Neuronal stem cell (in vitro differentiated cells): ENCODE results near the gene SLC39A6.

Experiments used
- DNase-seq: peaks from one replicate; pipeline ENCODE4 v3.0.0-alpha.2; 2013; ENCODE audit warnings: low spot score
- H2AFZ ChIP-seq: one replicate; pipeline ENCODE4 v1.6.1; 2013; ENCODE audit warnings: mild to moderate bottlenecking, low read length, inconsistent platforms
- H2AK5ac ChIP-seq: 2 replicates; pipeline ENCODE4 v1.6.1; 2013; ENCODE audit warnings: low read depth, mild to moderate bottlenecking, inconsistent platforms, low read length, moderate library complexity, mixed read lengths
- H2BK120ac ChIP-seq: 2 replicates; pipeline ENCODE4 v1.6.1; 2013; ENCODE audit warnings: low read depth, mild to moderate bottlenecking, inconsistent platforms, low read length, moderate library complexity, mixed read lengths
- H2BK12ac ChIP-seq: one replicate; pipeline ENCODE4 v1.6.1; 2013; ENCODE audit warnings: low read length, inconsistent platforms
- H2BK15ac ChIP-seq: 2 replicates; pipeline ENCODE4 v1.6.1; 2013; ENCODE audit warnings: mild to moderate bottlenecking, low read length, inconsistent platforms, mixed read lengths
- H2BK5ac ChIP-seq: one replicate; pipeline ENCODE4 v1.6.1; 2013; ENCODE audit warnings: inconsistent platforms, mild to moderate bottlenecking, low read length, moderate library complexity
- H3K14ac ChIP-seq: one replicate; pipeline ENCODE4 v1.6.1; 2013; ENCODE audit warnings: low read length, inconsistent platforms
- H3K18ac ChIP-seq: 2 replicates; pipeline ENCODE4 v1.6.1; 2013; ENCODE audit warnings: low read length, inconsistent platforms
- H3K23ac ChIP-seq: 2 replicates; pipeline ENCODE4 v1.6.1; 2013; ENCODE audit warnings: low read depth, mild to moderate bottlenecking, mixed read lengths, low read length, inconsistent platforms; ENCODE audit not compliant: poor library complexity
- H3K27ac ChIP-seq: replicated peaks from 3 replicates; pipeline ENCODE4 v1.5.1; 2013; ENCODE audit warnings: low read length, inconsistent platforms
- H3K27me3 ChIP-seq, 3 experiments: 2 replicates each; pipeline ENCODE4 v1.6.1; 2013; ENCODE audit warnings: low read length in 3 of 3, mild to moderate bottlenecking in 2 of 3, inconsistent platforms in 1 of 3, low read depth in 1 of 3, mixed read lengths in 1 of 3, moderate library complexity in 1 of 3; ENCODE audit not compliant: control insufficient read depth in 3 of 3, insufficient read depth in 3 of 3
- H3K36me3 ChIP-seq, 2 donors: replicated peaks in 1 of 2; 2 replicates each; pipeline ENCODE4 v1.6.1; 2013; ENCODE audit warnings: low read length in 2 of 2; ENCODE audit not compliant: control insufficient read depth in 2 of 2, insufficient read depth in 2 of 2
- H3K4ac ChIP-seq: 2 replicates; pipeline ENCODE4 v1.6.1; 2013; ENCODE audit warnings: inconsistent platforms, mild to moderate bottlenecking, low read length, moderate library complexity
- H3K4me1 ChIP-seq, 2 donors: 1 replicate in 1 of 2; 2 replicates in 1 of 2; pipeline ENCODE4 v1.6.1; 2013; ENCODE audit warnings: low read length in 2 of 2, low read depth in 1 of 2; ENCODE audit not compliant: control insufficient read depth in 2 of 2, insufficient read depth in 1 of 2
- H3K4me2 ChIP-seq: one replicate; pipeline ENCODE4 v1.6.1; 2013; ENCODE audit warnings: mild to moderate bottlenecking, low read length, inconsistent platforms; ENCODE audit not compliant: insufficient read depth, poor library complexity, severe bottlenecking
- H3K4me3 ChIP-seq, 2 donors: 2 replicates each; pipeline ENCODE4 v1.5.1; 2013; ENCODE audit warnings: low read length in 2 of 2, mild to moderate bottlenecking in 2 of 2, inconsistent platforms in 1 of 2, moderate library complexity in 1 of 2
- H3K79me1 ChIP-seq: one replicate; pipeline ENCODE4 v1.6.1; 2013; ENCODE audit warnings: low read depth, mild to moderate bottlenecking, inconsistent platforms, low read length, moderate library complexity
- H3K9ac ChIP-seq: one replicate; pipeline ENCODE4 v1.6.1; 2013; ENCODE audit warnings: mild to moderate bottlenecking, low read depth, low read length, inconsistent platforms; ENCODE audit not compliant: poor library complexity
- H3K9me3 ChIP-seq, 2 donors: replicated peaks in 1 of 2; 2 replicates each; pipeline versions ENCODE3 to v1.6.1; 2013; ENCODE audit warnings: low read length in 2 of 2, mild to moderate bottlenecking in 2 of 2, inconsistent platforms in 1 of 2, low read depth in 1 of 2, mixed read lengths in 1 of 2, moderate library complexity in 1 of 2; ENCODE audit not compliant: control insufficient read depth in 2 of 2, insufficient read depth in 1 of 2
- H4K8ac ChIP-seq: one replicate; pipeline ENCODE4 v1.6.1; 2013; ENCODE audit warnings: low read depth, mild to moderate bottlenecking, inconsistent platforms, low read length, moderate library complexity
- H4K91ac ChIP-seq: one replicate; pipeline ENCODE4 v1.6.1; 2013; ENCODE audit warnings: low read length, low read depth, mild to moderate bottlenecking, inconsistent platforms; ENCODE audit not compliant: poor library complexity
- WGBS, 2 donors: extraction: QIAGEN DNeasy Blood & Tissue Kit; methylation state at CpG; one replicate each; pipeline ENCODE4 v1.1.7; 2013; ENCODE audit warnings: missing lambda C conversion rate in 2 of 2, mixed read lengths in 1 of 2; ENCODE audit not compliant: insufficient read length in 2 of 2, insufficient replicate concordance in 1 of 2; ENCODE audit errors: extremely low coverage in 2 of 2; 5-methylcytosine and 5-hydroxymethylcytosine counted together

Gene SLC39A6

DNA sequence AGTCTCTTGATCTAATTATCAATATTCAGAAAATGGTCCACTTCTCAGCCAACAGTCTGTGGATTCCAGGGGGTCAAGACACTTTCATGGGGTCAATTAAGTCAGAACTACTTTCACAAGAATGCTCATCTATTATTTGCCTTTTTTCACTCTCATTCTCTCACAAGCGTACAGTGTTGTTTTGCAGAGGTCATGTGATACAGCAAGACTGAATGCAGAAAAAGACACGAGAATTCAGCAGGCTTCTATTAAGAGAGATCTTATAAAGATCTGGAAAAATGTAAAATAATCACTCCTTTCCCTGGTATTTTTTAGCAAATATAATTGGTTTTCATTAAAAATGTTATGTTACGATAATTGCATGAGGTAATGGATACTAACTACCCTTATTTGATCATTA is 70.5 kb downstream of the SLC39A6 start:
- no CpG with 5 or more reads among the region's 3 CpGs for WGBS, 2 donors
- Histone ChIP-seq H3K23ac (no peak overlapping the region), H2BK5ac (no peak overlapping the region), H3K4me1 (no peaks in the 10 kb centered on the region), H3K4me3 (no peak overlapping the region), H2BK120ac (no peak overlapping the region), H3K4me2 (no peak overlapping the region), H2AK5ac (no peak overlapping the region), H3K14ac (no peak overlapping the region), H4K91ac (no peak overlapping the region), H3K79me1 (no peaks in the 10 kb centered on the region), H3K9me3 (peaks cover 0 to 13% of the 10 kb centered on the region in 2 donors), H3K9ac (no peak overlapping the region), H3K27ac (no peak overlapping the region), H2BK15ac (no peak overlapping the region), H3K4ac (no peak overlapping the region), H4K8ac (no peak overlapping the region), H3K36me3 (peaks cover 2 to 11% of the 10 kb centered on the region in 2 donors), H2BK12ac (no peak overlapping the region), H2AFZ (no peak overlapping the region), H3K18ac (no peak overlapping the region), H3K27me3 (no peaks in the 10 kb centered on the region)
- DNase-seq: no peak
